Esophagus muscularis mucosa (tissue), 3 donors: ENCODE results near the gene SLC23A2.

Experiments
- EP300 ChIP-seq: sonication (generic); formaldehyde crosslinking; IDR thresholded peaks from one replicate; pipeline ENCODE4 v1.6.1; 2017; ENCODE audit warnings: antibody characterized with exemption
- TF ChIP-seq, protein P1 (sequence below), 3 experiments: fragments of 200-600 bp in 2 of 3; fragments of 450-650 bp in 1 of 3; sonication (generic) in 2 of 3; IDR thresholded peaks; one replicate each; pipeline ENCODE4 v1.5.1; 2017 to 2019; ENCODE audit warnings: antibody characterized with exemption in 3 of 3, mild to moderate bottlenecking in 2 of 3, moderate library complexity in 1 of 3

DNA sequence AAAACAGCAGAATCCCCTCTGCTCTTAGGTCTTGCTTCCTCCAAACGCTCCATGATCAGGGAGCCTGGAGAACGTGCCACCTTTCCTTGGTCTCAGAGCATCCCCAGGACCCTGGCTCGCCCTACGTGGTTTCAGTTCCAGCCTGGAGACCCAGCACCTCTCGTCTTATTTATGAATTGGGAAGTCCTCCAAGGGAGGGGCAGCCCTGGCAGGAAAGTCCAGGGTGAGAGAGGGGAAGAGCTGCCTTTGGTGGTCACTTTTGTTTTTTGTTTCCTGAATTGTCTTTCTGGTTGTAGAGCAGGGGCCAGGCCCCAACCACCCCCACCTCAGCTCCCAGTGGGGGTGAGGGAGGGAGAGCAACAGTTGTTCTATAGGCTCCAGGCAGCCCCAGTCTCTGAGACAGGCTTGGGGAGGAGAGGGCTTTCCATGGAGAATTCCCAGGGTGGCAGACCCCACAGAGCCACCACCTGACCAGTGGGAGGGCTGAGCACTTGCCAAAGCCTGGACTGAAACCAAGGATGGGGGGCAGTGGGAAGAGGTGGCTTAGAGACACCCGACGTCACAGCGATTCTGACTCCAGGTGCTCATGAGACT lies 190.8 kb downstream of the SLC23A2 start:
- TF ChIP-seq, protein P1, sequence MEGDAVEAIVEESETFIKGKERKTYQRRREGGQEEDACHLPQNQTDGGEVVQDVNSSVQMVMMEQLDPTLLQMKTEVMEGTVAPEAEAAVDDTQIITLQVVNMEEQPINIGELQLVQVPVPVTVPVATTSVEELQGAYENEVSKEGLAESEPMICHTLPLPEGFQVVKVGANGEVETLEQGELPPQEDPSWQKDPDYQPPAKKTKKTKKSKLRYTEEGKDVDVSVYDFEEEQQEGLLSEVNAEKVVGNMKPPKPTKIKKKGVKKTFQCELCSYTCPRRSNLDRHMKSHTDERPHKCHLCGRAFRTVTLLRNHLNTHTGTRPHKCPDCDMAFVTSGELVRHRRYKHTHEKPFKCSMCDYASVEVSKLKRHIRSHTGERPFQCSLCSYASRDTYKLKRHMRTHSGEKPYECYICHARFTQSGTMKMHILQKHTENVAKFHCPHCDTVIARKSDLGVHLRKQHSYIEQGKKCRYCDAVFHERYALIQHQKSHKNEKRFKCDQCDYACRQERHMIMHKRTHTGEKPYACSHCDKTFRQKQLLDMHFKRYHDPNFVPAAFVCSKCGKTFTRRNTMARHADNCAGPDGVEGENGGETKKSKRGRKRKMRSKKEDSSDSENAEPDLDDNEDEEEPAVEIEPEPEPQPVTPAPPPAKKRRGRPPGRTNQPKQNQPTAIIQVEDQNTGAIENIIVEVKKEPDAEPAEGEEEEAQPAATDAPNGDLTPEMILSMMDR (IDR thresholded peaks at IDR 0.05): no peak
- TF ChIP-seq EP300: no peak
